ENCODE data around the gene TSC2. TPM values are rescaled to one million over a fixed set of nuclear protein-coding genes. Genes with fewer than 3 reads are reported as not detected.
"Not testable (repeated sequence)": the region's sequence is repeated elsewhere in the genome, so short reads cannot be mapped to it uniquely, and the experiment has no call there.

TSC2 gene
- total RNA-seq, 4 donors from 2014 or later: 101 to 148 (median 109) TPM

GRCh38 chr16:2115591-2115973 lies 67.8 kb downstream of the TSC2 start:
- H3K4me3 ChIP-seq (replicated peaks in 1 of 3): no peak overlapping the region
- no CpG with 5 or more reads among the region's 13 CpGs for WGBS, 2 donors
- H3K27ac ChIP-seq: no peak overlapping the region
- no peak for TF ChIP-seq CTCF (IDR thresholded peaks at IDR 0.05)
- TF ChIP-seq POLR2A (IDR thresholded peaks at IDR 0.05): no peak
- intact Hi-C loops (cut with DNase I): no loop called here
- H3K9me3 ChIP-seq: no peaks in the 10 kb centered on the region
- no peaks in the 10 kb centered on the region for H3K4me1 ChIP-seq
- peaks cover 11 to 17% of the 10 kb centered on the region in 2 donors for H3K36me3 ChIP-seq
- H3K27me3 ChIP-seq: no peaks in the 10 kb centered on the region
- DNase-seq: no peak

GRCh38 chr16:2116428-2116827 lies 68.6 kb downstream of the TSC2 start:
- DNase-seq; H3K36me3 ChIP-seq; H3K9me3 ChIP-seq; H3K27me3 ChIP-seq; H3K27ac ChIP-seq; H3K4me1 ChIP-seq; intact Hi-C loops (cut with DNase I); H3K4me3 ChIP-seq (replicated peaks in 1 of 3): not testable (repeated sequence)
- WGBS, 2 donors: 97% methylated on average over 11 of the region's 24 CpGs; no CpG with 5 or more reads in 1 of the 2 donors

GRCh38 chr16:2117341-2117740 lies 69.6 kb downstream of the TSC2 start:
- H3K27ac ChIP-seq; H3K36me3 ChIP-seq; DNase-seq; H3K9me3 ChIP-seq; intact Hi-C loops (cut with DNase I); H3K4me1 ChIP-seq; H3K4me3 ChIP-seq (replicated peaks in 1 of 3); H3K27me3 ChIP-seq: not testable (repeated sequence)
- no CpG with 5 or more reads among the region's 25 CpGs for WGBS, 2 donors

- intact Hi-C loops (cut with DNase I); H3K27me3 ChIP-seq; H3K4me3 ChIP-seq (replicated peaks in 1 of 3); H3K36me3 ChIP-seq; H3K9me3 ChIP-seq; H3K27ac ChIP-seq: not testable (repeated sequence)
- 74% methylated on average over 15 of the region's 35 CpGs; no CpG with 5 or more reads in 1 of the 2 donors for WGBS, 2 donors
- peaks cover 0 to 11% of the 10 kb centered on the region in 2 donors for H3K4me1 ChIP-seq
- peak in 1 of 2 donors; percentile 56 for DNase-seq
Measured at GRCh38 chr16:2117960-2118722, 70.4 kb downstream of the TSC2 start.

GRCh38 chr16:2121325-2121724 lies 73.5 kb downstream of the TSC2 start:
- H3K36me3 ChIP-seq; DNase-seq; intact Hi-C loops (cut with DNase I); H3K27me3 ChIP-seq; H3K9me3 ChIP-seq; H3K27ac ChIP-seq; H3K4me3 ChIP-seq (replicated peaks in 1 of 3): not testable (repeated sequence)
- 66 to 75% methylated on average over 8 to 9 of the region's 9 CpGs for WGBS, 2 donors
- H3K4me1 ChIP-seq: peaks cover 9 to 36% of the 10 kb centered on the region in 2 donors

- Histone ChIP-seq H3K9me3 (no peaks in the 10 kb centered on the region), H3K27ac (peak overlapping the region in 1 of 3 donors; percentile 10), H3K4me3 (replicated peaks in 1 of 3) (no peak overlapping the region), H3K36me3 (no peaks in the 10 kb centered on the region), H3K4me1 (peaks cover 10 to 41% of the 10 kb centered on the region in 2 donors), H3K27me3 (no peaks in the 10 kb centered on the region)
- intact Hi-C loops (cut with DNase I): no loop called here
- TF ChIP-seq CTCF (IDR thresholded peaks at IDR 0.05) (no peak), POLR2A (IDR thresholded peaks at IDR 0.05) (no peak)
- 87% methylated on average over 6 of the region's 19 CpGs; no CpG with 5 or more reads in 1 of the 2 donors for whole genome bisulfite sequencing, 2 donors
- DNase-seq: peak; percentile 31 to 48
Measured at GRCh38 chr16:2121853-2122252, 74.1 kb downstream of the TSC2 start.

- no peak for DNase-seq
Measured at GRCh38 chr16:2122429-2122828, 74.6 kb downstream of the TSC2 start.

GRCh38 chr16:2122934-2123683 lies 75.3 kb downstream of the TSC2 start:
- H3K4me3 ChIP-seq (replicated peaks in 1 of 3); H3K9me3 ChIP-seq; intact Hi-C loops (cut with DNase I); H3K27me3 ChIP-seq; H3K36me3 ChIP-seq; DNase-seq; H3K27ac ChIP-seq: not testable (repeated sequence)
- H3K4me1 ChIP-seq: peaks cover 14 to 49% of the 10 kb centered on the region in 2 donors
- 52 to 93% methylated on average over 9 to 11 of the region's 26 CpGs for WGBS, 2 donors

More at GRCh38 chr16:2122429-2122828, 74.6 kb downstream of the TSC2 start:
- no peak overlapping the region for H3K4me3 ChIP-seq (replicated peaks in 1 of 3)
- H3K36me3 ChIP-seq: no peaks in the 10 kb centered on the region
- TF ChIP-seq CTCF (IDR thresholded peaks at IDR 0.05) (no peak), POLR2A (IDR thresholded peaks at IDR 0.05) (no peak)
- H3K27ac ChIP-seq: no peak overlapping the region
- WGBS, 2 donors: 84 to 97% methylated on average over 10 of the region's 17 CpGs
- intact Hi-C loops (cut with DNase I): no loop called here
- H3K9me3 ChIP-seq: no peaks in the 10 kb centered on the region
- peaks cover 14 to 47% of the 10 kb centered on the region in 2 donors for H3K4me1 ChIP-seq
- no peaks in the 10 kb centered on the region for H3K27me3 ChIP-seq

- H3K4me3 ChIP-seq (replicated peaks in 1 of 3); DNase-seq; H3K36me3 ChIP-seq; H3K27me3 ChIP-seq; intact Hi-C loops (cut with DNase I); H3K9me3 ChIP-seq: not testable (repeated sequence)
- 49 to 85% methylated on average over 7 to 21 of the region's 27 CpGs for WGBS, 2 donors
- peak overlapping the region; percentile 70 to 87 (median 82) for H3K27ac ChIP-seq
- peaks cover 20 to 56% of the 10 kb centered on the region in 2 donors for H3K4me1 ChIP-seq
Measured at GRCh38 chr16:2123706-2124376, 76.1 kb downstream of the TSC2 start.
